Esophagus squamous epithelium (tissue), 5 donors: ENCODE data around the gene BLVRB. TPM values are rescaled to one million over a fixed set of nuclear protein-coding genes. Genes with fewer than 3 reads are reported as not detected.

Source experiments
- DNase-seq: peaks from one replicate; lab custom pipeline; 2025; lab: John Stamatoyannopoulos, UW
- H3K27ac ChIP-seq, 4 donors: fragments of 200-600 bp; sonication (generic); one replicate each; pipeline ENCODE4 v1.5.1; 2016 to 2019; ENCODE audit warnings: mild to moderate bottlenecking in 1 of 4
- H3K27me3 ChIP-seq, 4 donors: fragments of 200-600 bp; sonication (generic); 1 replicate in 3 of 4; 2 replicates in 1 of 4; pipeline versions ENCODE4 v1.5.1 to v1.6.0; 2017 to 2021; ENCODE audit warnings: antibody characterized with exemption in 1 of 4
- H3K36me3 ChIP-seq, 3 donors: fragments of 200-600 bp; sonication (generic); one replicate each; pipeline ENCODE4 v1.5.1; 2016 to 2019
- H3K4me1 ChIP-seq, 3 donors: fragments of 200-600 bp; sonication (generic); one replicate each; pipeline ENCODE4 v1.5.1; 2017 to 2019
- H3K4me3 ChIP-seq, 4 donors: fragments of 200-600 bp; sonication (generic); 1 replicate in 3 of 4; 2 replicates in 1 of 4; pipeline ENCODE4 v1.5.1; 2016 to 2019; ENCODE audit warnings: mild to moderate bottlenecking in 2 of 4, moderate library complexity in 1 of 4
- H3K9me3 ChIP-seq, 3 donors: fragments of 200-600 bp; sonication (generic); one replicate each; pipeline ENCODE4 v1.5.1; 2016 to 2019
- POLR2A ChIP-seq, 4 donors: fragments of 450-650 bp; IDR thresholded peaks; one replicate each; pipeline ENCODE4 v1.6.1; 2017; ENCODE audit warnings: antibody characterized with exemption in 4 of 4, mild to moderate bottlenecking in 4 of 4, moderate library complexity in 3 of 4
- WGBS, 2 donors: methylation state at CpG; one replicate each; pipeline ENCODE4 v1.1.5; 2018; 5-methylcytosine and 5-hydroxymethylcytosine counted together
- intact Hi-C: fragments of 100-400 bp; cut with DNase I; formaldehyde crosslinking; loops from one replicate; pipeline ENCODE4 v1.15.0; 2022
- total RNA-seq, 4 donors: library from RNA; depleted of rRNA; stranded (reverse); fragments of >200 nt; gene quantifications; one replicate each; pipeline ENCODE4 v1.1.0, GENCODE V29; 2016
- TF ChIP-seq, protein P1 (sequence below), 6 experiments: fragments of 450-650 bp in 4 of 6; fragments of 200-600 bp in 2 of 6; sonication (generic) in 2 of 6; IDR thresholded peaks; one replicate each; pipeline ENCODE4 v1.5.1; 2016 to 2019; ENCODE audit warnings: antibody characterized with exemption in 6 of 6, mild to moderate bottlenecking in 4 of 6, moderate library complexity in 4 of 6
- donor health status: DM: yes; HTN: yes; CAD: no.

BLVRB gene
- 100 to 1,000 TPM; 177 to 283 (median 236) TPM for total RNA-seq

DNA sequence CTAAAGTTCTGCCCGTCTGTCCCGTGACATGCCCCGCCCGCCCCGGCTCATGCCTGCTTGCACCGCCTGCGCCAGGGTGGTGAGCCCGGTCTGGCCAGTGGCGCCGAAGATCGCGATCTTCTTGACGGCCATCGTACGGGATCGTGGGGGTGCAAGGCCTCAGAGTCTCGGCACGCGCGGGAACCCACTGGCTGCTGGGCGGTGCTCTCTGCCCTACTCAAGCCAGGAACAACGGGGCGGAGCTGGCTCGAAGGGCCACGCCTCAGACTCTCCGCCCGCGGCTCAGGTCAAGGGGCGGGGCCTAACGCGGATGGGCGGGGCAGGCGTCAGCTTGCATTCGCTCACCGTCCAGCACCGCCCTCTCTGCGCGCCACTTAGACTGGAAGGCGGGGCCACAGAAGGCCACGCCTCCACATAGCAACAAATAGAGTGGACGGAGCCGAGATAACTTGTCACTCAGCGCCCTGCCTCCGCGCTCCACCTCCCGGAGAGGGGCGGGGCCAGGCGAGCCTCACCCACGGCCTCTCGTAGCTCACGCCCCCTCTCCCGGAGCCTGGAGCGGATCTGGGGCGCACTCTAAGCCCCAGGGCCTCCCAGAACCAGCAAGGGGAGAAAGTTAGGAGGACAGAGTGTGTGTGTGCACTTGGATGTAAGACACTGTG, at the start of gene BLVRB:
BLVRB (minus strand) TSS at position 189 of the 662 bp plus-strand sequence; CDS start at position 132, 57 bp downstream.
- intact Hi-C loops: loop anchor here (10.0 kb wide), 1 partner anchor 129 kb away; no protein-coding TSS in a partner anchor
- TF ChIP-seq POLR2A (IDR thresholded peaks at IDR 0.05): peak in 3 of 4 donors; percentile 77 to 94 (median 82)
- TF ChIP-seq, protein P1, sequence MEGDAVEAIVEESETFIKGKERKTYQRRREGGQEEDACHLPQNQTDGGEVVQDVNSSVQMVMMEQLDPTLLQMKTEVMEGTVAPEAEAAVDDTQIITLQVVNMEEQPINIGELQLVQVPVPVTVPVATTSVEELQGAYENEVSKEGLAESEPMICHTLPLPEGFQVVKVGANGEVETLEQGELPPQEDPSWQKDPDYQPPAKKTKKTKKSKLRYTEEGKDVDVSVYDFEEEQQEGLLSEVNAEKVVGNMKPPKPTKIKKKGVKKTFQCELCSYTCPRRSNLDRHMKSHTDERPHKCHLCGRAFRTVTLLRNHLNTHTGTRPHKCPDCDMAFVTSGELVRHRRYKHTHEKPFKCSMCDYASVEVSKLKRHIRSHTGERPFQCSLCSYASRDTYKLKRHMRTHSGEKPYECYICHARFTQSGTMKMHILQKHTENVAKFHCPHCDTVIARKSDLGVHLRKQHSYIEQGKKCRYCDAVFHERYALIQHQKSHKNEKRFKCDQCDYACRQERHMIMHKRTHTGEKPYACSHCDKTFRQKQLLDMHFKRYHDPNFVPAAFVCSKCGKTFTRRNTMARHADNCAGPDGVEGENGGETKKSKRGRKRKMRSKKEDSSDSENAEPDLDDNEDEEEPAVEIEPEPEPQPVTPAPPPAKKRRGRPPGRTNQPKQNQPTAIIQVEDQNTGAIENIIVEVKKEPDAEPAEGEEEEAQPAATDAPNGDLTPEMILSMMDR (IDR thresholded peaks at IDR 0.05): peak in 1 of 6 experiments; percentile 5
- Histone ChIP-seq H3K36me3 (no peaks in the 10 kb centered on the region), H3K27ac (peak within 1 kb of the TSS; percentile 93 to 100 (median 96)), H3K4me3 (peak within 1 kb of the TSS; percentile 52 to 95 (median 75)), H3K9me3 (no peaks in the 10 kb centered on the region), H3K27me3 (peaks cover 0 to 7% (median 0%) of the 10 kb centered on the region in 4 donors), H3K4me1 (peaks cover 29 to 63% (median 29%) of the 10 kb centered on the region in 3 donors)
- DNase-seq: peak; percentile 90
- no CpG with 5 or more reads among the region's 54 CpGs for WGBS, 2 donors

DNA sequence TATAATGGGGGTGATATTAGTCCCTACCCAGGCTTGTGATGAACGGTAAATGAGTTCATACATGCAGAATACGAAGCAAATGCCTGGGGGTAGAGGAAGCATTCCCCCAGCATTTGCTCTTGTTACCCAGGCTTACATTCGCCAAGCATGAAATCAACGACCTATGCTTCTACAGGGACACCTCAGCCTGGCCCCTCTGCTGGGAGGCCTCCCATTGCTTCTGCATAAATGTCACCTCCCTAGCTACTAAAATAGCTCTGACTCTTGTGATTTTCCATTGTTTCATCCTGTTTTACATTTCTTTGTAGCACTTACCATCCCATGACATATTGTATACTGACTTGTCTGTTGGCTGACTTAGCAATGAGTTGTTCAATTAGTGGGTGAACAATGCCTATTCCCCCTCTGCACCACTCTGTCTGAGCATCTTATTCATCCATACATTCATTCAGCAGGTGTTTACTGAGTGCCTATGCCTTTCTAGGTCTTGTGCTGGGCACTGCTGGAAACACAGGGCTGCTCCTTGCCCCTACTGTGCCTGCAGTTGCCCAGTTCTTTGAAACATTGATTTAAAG, 48.3 kb upstream of the BLVRB start:
- DNase-seq: no peak
- Histone ChIP-seq H3K36me3 (no peaks in the 10 kb centered on the region), H3K9me3 (no peaks in the 10 kb centered on the region), H3K4me3 (no peak overlapping the region), H3K4me1 (peaks cover 3 to 12% (median 10%) of the 10 kb centered on the region in 3 donors), H3K27ac (no peak overlapping the region), H3K27me3 (peaks cover 0 to 67% (median 3%) of the 10 kb centered on the region in 4 donors)
- intact Hi-C loops: no loop called here
- WGBS, 2 donors: 60 to 66% methylated on average over 4 of the region's 4 CpGs
- TF ChIP-seq, protein P1 (IDR thresholded peaks at IDR 0.05): no peak
- no peak for TF ChIP-seq POLR2A (IDR thresholded peaks at IDR 0.05)

DNA sequence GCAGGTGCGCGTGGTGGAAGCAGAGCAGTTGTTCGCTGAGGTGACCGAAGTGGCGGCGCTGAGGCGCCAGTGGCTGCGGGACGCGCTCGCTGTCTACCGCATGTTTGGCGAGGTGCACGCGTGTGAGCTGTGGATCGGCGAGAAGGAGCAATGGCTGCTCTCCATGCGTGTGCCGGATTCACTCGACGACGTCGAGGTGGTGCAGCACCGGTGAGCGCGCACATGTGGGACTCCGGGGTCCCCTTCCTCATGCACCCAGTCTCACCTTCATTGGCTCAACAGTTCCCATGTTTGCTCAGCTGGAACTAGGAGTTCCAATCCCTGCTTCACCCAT, 47.8 kb upstream of the BLVRB start:
- H3K27ac ChIP-seq: no peak overlapping the region
- whole genome bisulfite sequencing, 2 donors: 80 to 100% methylated on average over 1 to 17 of the region's 27 CpGs
- H3K9me3 ChIP-seq: no peaks in the 10 kb centered on the region
- no peaks in the 10 kb centered on the region for H3K36me3 ChIP-seq
- no peak for TF ChIP-seq POLR2A (IDR thresholded peaks at IDR 0.05)
- TF ChIP-seq, protein P1 (IDR thresholded peaks at IDR 0.05): no peak
- H3K4me3 ChIP-seq: peak overlapping the region in 1 of 4 donors; percentile 29
- H3K27me3 ChIP-seq: peaks cover 0 to 63% (median 3%) of the 10 kb centered on the region in 4 donors
- intact Hi-C loops: no loop called here
- DNase-seq: no peak
- H3K4me1 ChIP-seq: peaks cover 3 to 12% (median 10%) of the 10 kb centered on the region in 3 donors

DNA sequence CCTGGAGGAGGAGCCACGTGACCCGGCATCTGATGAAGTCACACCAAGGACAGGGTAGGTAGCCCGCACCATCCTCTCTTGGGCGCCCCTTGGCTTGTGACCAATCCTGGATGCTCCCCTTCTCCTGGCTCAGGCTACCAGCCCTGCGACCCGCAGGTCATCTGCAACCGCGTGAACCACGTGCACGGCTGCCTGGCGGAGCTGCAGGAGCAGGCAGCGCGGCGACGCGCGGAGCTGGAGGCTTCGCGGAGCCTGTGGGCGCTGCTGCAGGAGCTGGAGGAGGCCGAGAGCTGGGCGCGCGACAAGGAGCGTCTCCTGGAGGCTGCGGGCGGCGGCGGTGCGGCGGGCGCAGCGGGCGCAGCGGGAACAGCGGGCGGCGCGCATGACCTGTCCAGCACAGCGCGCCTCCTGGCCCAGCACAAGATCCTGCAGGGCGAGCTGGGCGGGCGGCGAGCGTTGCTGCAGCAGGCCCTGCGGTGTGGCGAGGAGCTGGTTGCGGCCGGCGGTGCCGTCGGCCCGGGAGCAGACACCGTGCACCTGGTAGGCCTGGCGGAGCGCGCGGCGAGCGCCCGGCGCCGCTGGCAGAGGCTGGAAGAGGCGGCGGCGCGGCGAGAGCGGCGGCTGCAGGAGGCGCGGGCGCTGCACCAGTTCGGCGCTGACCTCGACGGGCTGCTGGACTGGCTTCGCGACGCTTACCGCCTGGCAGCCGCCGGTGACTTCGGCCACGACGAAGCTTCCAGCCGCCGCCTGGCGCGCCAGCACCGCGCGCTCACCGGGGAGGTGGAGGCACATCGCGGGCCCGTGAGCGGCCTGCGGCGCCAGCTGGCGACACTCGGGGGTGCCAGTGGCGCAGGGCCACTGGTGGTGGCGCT, 47.2 kb upstream of the BLVRB start:
- H3K27me3 ChIP-seq: peaks cover 0 to 57% (median 3%) of the 10 kb centered on the region in 4 donors
- no peak for DNase-seq
- intact Hi-C loops: no loop called here

More for the DNA sequence above, 47.2 kb upstream of the BLVRB start:
- TF ChIP-seq, protein P1 (IDR thresholded peaks at IDR 0.05): no peak
- no peak for TF ChIP-seq POLR2A (IDR thresholded peaks at IDR 0.05)
- 11 to 16% methylated on average over 6 to 38 of the region's 105 CpGs for WGBS, 2 donors
- peaks cover 3 to 12% (median 10%) of the 10 kb centered on the region in 3 donors for H3K4me1 ChIP-seq
- no peaks in the 10 kb centered on the region for H3K36me3 ChIP-seq
- no peaks in the 10 kb centered on the region for H3K9me3 ChIP-seq
- no peak overlapping the region for H3K27ac ChIP-seq
- peak overlapping the region in 2 of 4 donors; percentile 29 to 52 for H3K4me3 ChIP-seq
